HG03442 (cell line): ENCODE data around the gene LMNB1.
A peak's percentile ranks its signal among the peaks of the same experiment; 100 is the strongest.
"Not testable (repeated sequence)": the region's sequence is repeated elsewhere in the genome, so short reads cannot be mapped to it uniquely, and the experiment has no call there.

Experiments
- ATAC-seq: cut with Tn5 transposase; IDR thresholded peaks from one replicate; pipeline ENCODE4 v1.9.1; 2021; ENCODE audit warnings: mild to moderate bottlenecking, moderate library complexity; ENCODE audit not compliant: unreplicated experiment

LMNB1 gene

GRCh38 chr5:126778675-126779403 is 1.9 kb downstream of the LMNB1 start:
- no peak for ATAC-seq

- ATAC-seq = no peak
Measured at GRCh38 chr5:126780165-126780827, 3.4 kb downstream of the LMNB1 start.

GRCh38 chr5:126788409-126788808 is 11.5 kb downstream of the LMNB1 start:
- ATAC-seq = peak; percentile 25

GRCh38 chr5:126793097-126793496 is 16.2 kb downstream of the LMNB1 start:
- no peak for ATAC-seq

GRCh38 chr5:126793648-126794047 is 16.7 kb downstream of the LMNB1 start:
- ATAC-seq = not testable (repeated sequence)

GRCh38 chr5:126794157-126794828 is 17.4 kb downstream of the LMNB1 start:
- peak; percentile 38 for ATAC-seq

GRCh38 chr5:126799780-126800179 is 22.8 kb downstream of the LMNB1 start:
- ATAC-seq = no peak

GRCh38 chr5:126801174-126801991 is 24.4 kb downstream of the LMNB1 start:
- no peak for ATAC-seq

- ATAC-seq = no peak
Measured at GRCh38 chr5:126801992-126802294, 25.0 kb downstream of the LMNB1 start.

GRCh38 chr5:126805063-126805462 is 28.1 kb downstream of the LMNB1 start:
- ATAC-seq = no peak

- ATAC-seq = peak; percentile 33
Measured at GRCh38 chr5:126808521-126808988, 31.6 kb downstream of the LMNB1 start.

- ATAC-seq = no peak
Measured at GRCh38 chr5:126809916-126810315, 33.0 kb downstream of the LMNB1 start.

GRCh38 chr5:126810596-126811380 is 33.9 kb downstream of the LMNB1 start:
- no peak for ATAC-seq

GRCh38 chr5:126811515-126812198 is 34.7 kb downstream of the LMNB1 start:
- peak; percentile 42 for ATAC-seq

GRCh38 chr5:126812199-126812570 is 35.2 kb downstream of the LMNB1 start:
- ATAC-seq = no peak

- ATAC-seq = not testable (repeated sequence)
Measured at GRCh38 chr5:126813799-126814198, 36.9 kb downstream of the LMNB1 start.

GRCh38 chr5:126814721-126815404 is 37.9 kb downstream of the LMNB1 start:
- ATAC-seq = no peak

- ATAC-seq = no peak
Measured at GRCh38 chr5:126816649-126817048, 39.7 kb downstream of the LMNB1 start.

GRCh38 chr5:126818736-126819135 is 41.8 kb downstream of the LMNB1 start:
- no peak for ATAC-seq
